GM04504 (cell line): ENCODE results near the gene DPP10.

Experiments
- DNase-seq: peaks from one replicate; pipeline ENCODE4 v3.0.0-alpha.2; 2012; ENCODE audit warnings: low read depth

Gene DPP10

GRCh38 chr2:115739574-115739973, 1297.1 kb downstream of the DPP10 start:
- no peak for DNase-seq

- no peak for DNase-seq
Measured at GRCh38 chr2:115746151-115746550, 1303.7 kb downstream of the DPP10 start.

- DNase-seq = no peak
Measured at GRCh38 chr2:115757286-115757685, 1314.8 kb downstream of the DPP10 start.

GRCh38 chr2:115763601-115764000, 1321.2 kb downstream of the DPP10 start:
- DNase-seq = no peak

- no peak for DNase-seq
Measured at GRCh38 chr2:115771516-115771915, 1329.1 kb downstream of the DPP10 start.

GRCh38 chr2:115774361-115774760, 1331.9 kb downstream of the DPP10 start:
- DNase-seq = no peak

GRCh38 chr2:115779085-115779632, 1336.7 kb downstream of the DPP10 start:
- DNase-seq = no peak

- no peak for DNase-seq
Measured at GRCh38 chr2:115782286-115782685, 1339.8 kb downstream of the DPP10 start.

- DNase-seq = no peak
Measured at GRCh38 chr2:115796078-115796477, 1353.6 kb downstream of the DPP10 start.

GRCh38 chr2:115807276-115807675, 1364.8 kb downstream of the DPP10 start:
- no peak for DNase-seq

GRCh38 chr2:115825912-115826311, 1383.5 kb downstream of the DPP10 start:
- no peak for DNase-seq

GRCh38 chr2:115833196-115833595, 1390.8 kb downstream of the DPP10 start:
- no peak for DNase-seq

GRCh38 chr2:115838539-115838938, 1396.1 kb downstream of the DPP10 start:
- DNase-seq = no peak

GRCh38 chr2:115842306-115842705, 1399.9 kb downstream of the DPP10 start:
- no peak for DNase-seq

- no peak for DNase-seq
Measured at GRCh38 chr2:115848192-115848591, 1405.8 kb downstream of the DPP10 start.

- no peak for DNase-seq
Measured at GRCh38 chr2:115867024-115867423, 1424.6 kb downstream of the DPP10 start.

GRCh38 chr2:115874427-115874826, 1432.0 kb downstream of the DPP10 start:
- DNase-seq = no peak

GRCh38 chr2:115880558-115880957, 1438.1 kb downstream of the DPP10 start:
- no peak for DNase-seq

- no peak for DNase-seq
Measured at GRCh38 chr2:115887209-115887776, 1444.9 kb downstream of the DPP10 start.
